NK-92 (cell line): ENCODE results near the gene PTPN3.

ENCODE experiments used
- DNase-seq: peaks from one replicate; lab custom pipeline; 2025; ENCODE audit not compliant: unreplicated experiment; lab: John Stamatoyannopoulos, UW

Gene PTPN3

GRCh38 chr9:109504689-109505088 is 6.6 kb upstream of the PTPN3 start:
- DNase-seq: no peak

GRCh38 chr9:109500421-109500974 is 2.4 kb upstream of the PTPN3 start:
- DNase-seq: no peak

- no peak for DNase-seq
These were observed 1.7 kb upstream of the PTPN3 start for GRCh38 chr9:109499631-109500410.

- DNase-seq: no peak
These were observed 1.1 kb upstream of the PTPN3 start for GRCh38 chr9:109499093-109499630.

GRCh38 chr9:109497226-109498153 is 617 bp downstream of the PTPN3 start:
- no peak for DNase-seq

- no peak for DNase-seq
These were observed 1.3 kb downstream of the PTPN3 start for GRCh38 chr9:109496841-109497225.

GRCh38 chr9:109496218-109496617 is 1.9 kb downstream of the PTPN3 start:
- DNase-seq: no peak

GRCh38 chr9:109493648-109494047 is 4.5 kb downstream of the PTPN3 start:
- DNase-seq: no peak

- no peak for DNase-seq
These were observed 6.5 kb downstream of the PTPN3 start for GRCh38 chr9:109491590-109491989.

GRCh38 chr9:109488791-109489492 is 9.2 kb downstream of the PTPN3 start:
- DNase-seq: no peak

GRCh38 chr9:109488351-109488750 is 9.8 kb downstream of the PTPN3 start:
- no peak for DNase-seq

- DNase-seq: no peak
These were observed 10.9 kb downstream of the PTPN3 start for GRCh38 chr9:109487247-109487646.

- DNase-seq: no peak
These were observed 14.2 kb downstream of the PTPN3 start for GRCh38 chr9:109483744-109484429.

GRCh38 chr9:109482391-109482916 is 15.7 kb downstream of the PTPN3 start:
- no peak for DNase-seq

GRCh38 chr9:109481856-109482255 is 16.3 kb downstream of the PTPN3 start:
- DNase-seq: no peak

- DNase-seq: no peak
These were observed 18.3 kb downstream of the PTPN3 start for GRCh38 chr9:109479822-109480221.

- no peak for DNase-seq
These were observed 19.3 kb downstream of the PTPN3 start for GRCh38 chr9:109478665-109479380.

- no peak for DNase-seq
These were observed 20.0 kb downstream of the PTPN3 start for GRCh38 chr9:109478051-109478563.
